HG03135 (cell line): Measurements from ENCODE around the gene TTC9.
A peak's percentile ranks its signal among the peaks of the same experiment; 100 is the strongest.

Experiments used
- ATAC-seq: cut with Tn5 transposase; IDR thresholded peaks from one replicate; pipeline ENCODE4 v1.9.1; 2021; ENCODE audit warnings: mild to moderate bottlenecking, moderate library complexity; ENCODE audit not compliant: unreplicated experiment

TTC9 gene

GRCh38 chr14:70643967-70644366, 2.3 kb downstream of the TTC9 start:
- ATAC-seq, result no peak

GRCh38 chr14:70645892-70646291, 4.2 kb downstream of the TTC9 start:
- ATAC-seq, result no peak

GRCh38 chr14:70646705-70647104, 5.0 kb downstream of the TTC9 start:
- no peak for ATAC-seq

DNA sequence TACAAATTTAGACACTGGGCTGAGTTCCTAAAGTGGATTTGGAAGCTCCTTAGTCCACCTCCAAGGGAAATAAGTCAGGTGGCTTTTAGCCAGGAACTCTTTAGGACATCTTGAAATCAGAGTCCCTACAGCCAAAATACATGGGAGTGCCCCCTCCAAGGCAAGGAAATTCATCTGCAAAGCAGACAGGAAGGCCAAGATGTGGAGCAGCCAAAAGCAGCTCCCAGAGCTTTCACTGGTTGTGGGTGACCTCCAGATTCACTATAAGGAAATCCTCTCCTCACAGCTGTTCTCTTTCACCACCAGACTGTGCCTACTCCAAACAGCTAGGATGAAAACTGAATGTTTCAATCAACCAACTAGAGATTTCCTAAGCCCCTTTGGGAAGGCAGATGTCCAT, 6.6 kb downstream of the TTC9 start:
- ATAC-seq, result no peak

DNA sequence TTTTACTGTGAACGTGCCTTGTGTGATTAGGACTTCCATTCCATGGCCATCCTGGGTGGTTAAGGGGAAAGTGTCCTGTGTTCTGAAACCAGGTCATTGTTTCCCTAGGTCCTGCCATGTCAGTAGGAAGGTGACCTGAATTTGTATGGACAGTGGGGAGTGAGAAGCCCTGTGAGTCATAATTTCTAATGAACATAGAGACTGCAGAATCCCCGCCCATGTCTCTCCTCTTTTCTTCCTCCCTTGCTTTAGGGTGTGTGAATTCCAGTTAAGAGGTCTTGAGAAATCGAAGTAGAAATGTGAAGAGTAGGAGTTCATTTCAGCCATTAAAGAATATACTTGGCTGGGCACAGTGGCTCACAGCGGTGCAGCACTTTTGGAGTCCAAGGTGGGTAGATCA, 8.1 kb downstream of the TTC9 start:
- ATAC-seq, result no peak

DNA sequence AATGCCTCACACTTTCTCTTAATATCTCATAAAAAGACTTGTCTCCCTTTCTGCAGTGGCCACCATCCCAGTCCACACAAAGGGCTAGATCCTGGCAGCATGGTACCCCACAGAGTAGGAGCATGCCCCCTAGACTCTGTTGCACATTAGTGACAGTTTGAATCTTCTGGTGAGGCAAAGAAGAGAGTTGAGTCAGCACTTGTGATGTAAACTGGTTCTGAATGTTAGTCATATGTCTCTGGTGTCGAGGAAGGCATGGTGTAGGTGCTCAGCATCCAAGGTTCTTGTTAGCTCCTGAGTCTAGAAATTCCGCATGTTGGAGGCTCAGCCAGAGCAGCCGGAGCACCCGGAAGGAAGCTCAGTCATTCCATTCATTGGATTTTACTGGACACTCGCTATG, 9.8 kb downstream of the TTC9 start:
- ATAC-seq, result no peak

GRCh38 chr14:70652871-70653270, 11.2 kb downstream of the TTC9 start:
- ATAC-seq, result no peak

- no peak for ATAC-seq
Observed at GRCh38 chr14:70653662-70654061, 11.9 kb downstream of the TTC9 start.

DNA sequence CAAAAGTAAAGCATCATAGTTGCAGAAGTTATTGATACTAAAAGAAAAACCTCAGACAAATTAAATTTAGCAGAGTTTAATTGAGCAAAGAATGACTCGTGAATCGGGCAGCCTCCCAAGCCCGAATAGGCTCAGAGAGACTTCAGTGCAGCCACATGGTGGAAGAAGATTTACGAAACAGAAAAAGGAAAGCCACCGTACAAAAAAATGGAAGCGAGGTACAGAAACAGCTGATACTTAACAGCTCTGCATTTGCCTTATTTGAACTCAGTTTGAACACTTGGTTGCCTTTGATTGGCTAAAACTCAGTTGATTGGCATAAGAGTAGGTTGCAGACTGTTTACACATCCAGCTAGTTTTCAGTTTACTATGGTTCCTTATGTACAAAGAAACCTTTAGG, 12.9 kb downstream of the TTC9 start:
- no peak for ATAC-seq

DNA sequence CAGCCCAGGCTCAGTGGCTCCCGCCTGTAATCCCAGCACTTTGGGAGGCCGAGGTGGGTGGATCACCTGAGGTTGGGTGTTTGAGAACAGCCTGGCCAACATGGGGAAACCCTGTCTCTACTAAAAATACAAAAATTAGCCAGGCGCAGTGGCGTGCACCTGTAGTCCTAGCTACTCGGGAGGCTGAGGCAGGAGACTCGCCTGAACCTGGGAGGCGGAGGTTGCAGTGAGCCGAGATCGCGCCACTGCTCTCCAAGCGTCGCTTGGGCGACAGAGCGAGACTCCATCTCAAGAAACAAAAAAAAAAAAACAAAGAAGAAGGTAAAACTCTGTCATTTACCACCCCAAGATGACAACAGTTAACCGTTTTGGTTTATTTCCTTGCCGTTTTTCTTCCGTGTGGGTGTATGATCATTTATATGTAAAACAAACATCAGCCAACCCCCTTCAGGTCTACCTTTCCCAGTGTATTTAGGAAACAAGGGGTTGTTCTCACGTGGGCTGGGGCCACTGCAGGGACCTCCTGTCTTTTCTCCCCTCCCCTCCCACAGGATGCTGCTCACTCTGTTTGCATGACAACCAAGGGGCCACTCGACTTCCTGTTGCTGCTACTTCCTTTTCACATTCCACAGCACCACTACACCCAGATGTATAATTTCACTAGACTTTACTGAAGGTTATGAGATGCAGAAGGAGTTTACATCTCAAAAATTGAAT, 13.6 kb downstream of the TTC9 start:
- ATAC-seq, result peak; percentile 76

- ATAC-seq, result no peak
Observed at GRCh38 chr14:70658899-70659298, 17.2 kb downstream of the TTC9 start.

GRCh38 chr14:70660967-70661893, 19.5 kb downstream of the TTC9 start:
- no peak for ATAC-seq

GRCh38 chr14:70662080-70662479, 20.4 kb downstream of the TTC9 start:
- ATAC-seq, result no peak

- no peak for ATAC-seq
Observed at GRCh38 chr14:70662816-70663215, 21.1 kb downstream of the TTC9 start.

DNA sequence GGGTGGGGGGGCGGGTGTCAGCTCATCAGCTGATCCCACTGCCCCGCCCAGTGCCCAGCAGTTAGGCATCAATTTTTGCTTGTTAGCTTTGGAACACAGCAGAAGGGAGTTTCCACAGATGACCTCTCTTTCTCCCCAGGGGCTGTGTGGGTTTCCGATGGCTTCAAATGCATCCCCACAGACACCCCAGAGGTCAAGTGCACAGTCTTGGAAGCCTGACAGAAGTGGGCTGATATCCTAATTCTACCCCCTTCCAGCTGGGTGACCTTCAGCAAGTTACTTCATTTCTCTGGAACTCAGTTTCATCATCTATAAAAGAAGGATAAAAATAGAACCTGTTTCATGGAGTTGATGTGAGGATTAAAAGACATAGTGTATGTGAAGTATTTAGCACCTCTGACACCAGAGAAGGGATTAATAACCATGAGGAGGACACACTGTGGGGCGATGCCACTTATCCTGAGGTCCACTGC, 22.0 kb downstream of the TTC9 start:
- ATAC-seq, result no peak

GRCh38 chr14:70664698-70665447, 23.2 kb downstream of the TTC9 start:
- peak; percentile 4 for ATAC-seq

- peak; percentile 46 for ATAC-seq
Observed at GRCh38 chr14:70665448-70666360, 24.0 kb downstream of the TTC9 start.

DNA sequence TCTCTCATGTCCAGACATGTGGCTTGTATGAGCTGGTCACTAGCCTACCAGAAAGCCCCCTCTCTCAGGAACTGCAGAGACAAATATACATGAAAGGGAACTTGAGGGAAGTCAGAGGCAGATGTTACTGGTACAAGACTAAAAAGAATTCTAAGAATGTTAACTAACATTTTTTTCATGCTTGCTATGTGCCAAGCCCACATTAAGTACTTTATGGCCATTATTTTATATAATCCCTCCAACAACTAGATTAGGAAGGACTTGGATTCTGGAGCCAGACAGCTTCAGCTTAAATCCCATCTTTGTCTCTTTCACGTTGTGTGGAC, 24.6 kb downstream of the TTC9 start:
- ATAC-seq, result no peak

GRCh38 chr14:70670992-70671651, 29.4 kb downstream of the TTC9 start:
- no peak for ATAC-seq
